HG02642 (cell line): ENCODE measurements around the gene GTF3C6.
"Not testable (repeated sequence)": the region's sequence is repeated elsewhere in the genome, so short reads cannot be mapped to it uniquely, and the experiment has no call there.

ENCODE experiments used
- ATAC-seq: cut with Tn5 transposase; IDR thresholded peaks from one replicate; pipeline ENCODE4 v1.9.1; 2021; ENCODE audit warnings: mild to moderate bottlenecking; ENCODE audit not compliant: unreplicated experiment, poor library complexity

Gene GTF3C6

GRCh38 chr6:110958329-110959192, at the start of gene GTF3C6:
GTF3C6 (plus strand) TSS chr6:110958706; CDS start chr6:110958770, 64 bp downstream.
- ATAC-seq, result peak; percentile 98

GRCh38 chr6:110930781-110931180, 27.7 kb upstream of the GTF3C6 start:
- ATAC-seq, result no peak

GRCh38 chr6:110933912-110934311, 24.6 kb upstream of the GTF3C6 start:
- ATAC-seq, result no peak

GRCh38 chr6:110934381-110934898, 24.1 kb upstream of the GTF3C6 start:
- ATAC-seq, result no peak

GRCh38 chr6:110935171-110935570, 23.3 kb upstream of the GTF3C6 start:
- ATAC-seq, result no peak

- no peak for ATAC-seq
Observed at GRCh38 chr6:110938171-110938570, 20.3 kb upstream of the GTF3C6 start.

GRCh38 chr6:110939429-110940200, 18.9 kb upstream of the GTF3C6 start:
- no peak for ATAC-seq

GRCh38 chr6:110944681-110945151, 13.8 kb upstream of the GTF3C6 start:
- ATAC-seq, result peak; percentile 100

- ATAC-seq, result no peak
Observed at GRCh38 chr6:110946498-110946897, 12.0 kb upstream of the GTF3C6 start.

GRCh38 chr6:110949679-110950285, 8.7 kb upstream of the GTF3C6 start:
- ATAC-seq, result no peak

GRCh38 chr6:110950440-110950839, 8.1 kb upstream of the GTF3C6 start:
- no peak for ATAC-seq

GRCh38 chr6:110951008-110951407, 7.5 kb upstream of the GTF3C6 start:
- no peak for ATAC-seq

GRCh38 chr6:110951986-110952794, 6.3 kb upstream of the GTF3C6 start:
- no peak for ATAC-seq

- no peak for ATAC-seq
Observed at GRCh38 chr6:110953633-110954303, 4.7 kb upstream of the GTF3C6 start.

GRCh38 chr6:110960014-110960390, 1.5 kb downstream of the GTF3C6 start:
- ATAC-seq, result no peak

- not testable (repeated sequence) for ATAC-seq
Observed at GRCh38 chr6:110962636-110963035, 4.1 kb downstream of the GTF3C6 start.

GRCh38 chr6:110965629-110966229, 7.2 kb downstream of the GTF3C6 start:
- no peak for ATAC-seq

- not testable (repeated sequence) for ATAC-seq
Observed at GRCh38 chr6:110968661-110969060, 10.2 kb downstream of the GTF3C6 start.

- ATAC-seq, result no peak
Observed at GRCh38 chr6:110971468-110971867, 13.0 kb downstream of the GTF3C6 start.
